Measurements from ENCODE around the gene WNT2B.

Gene WNT2B

GRCh38 chr1:112492076-112492475 is 16.7 kb upstream of the WNT2B start:
- no peak for TF ChIP-seq CTCF (conservative IDR thresholded peaks at IDR 0.05; ENCODE audit: low read depth, low read length)
- DNase-seq (ENCODE audit: low read depth) = no peak
- H3K4me3 ChIP-seq (ENCODE audit: low read depth, low read length) = no peak overlapping the region

GRCh38 chr1:112493351-112493750 is 15.4 kb upstream of the WNT2B start:
- TF ChIP-seq CTCF (conservative IDR thresholded peaks at IDR 0.05; ENCODE audit: low read depth, low read length) = no peak
- no peak overlapping the region for H3K4me3 ChIP-seq (ENCODE audit: low read depth, low read length)
- no peak for DNase-seq (ENCODE audit: low read depth)

DNA sequence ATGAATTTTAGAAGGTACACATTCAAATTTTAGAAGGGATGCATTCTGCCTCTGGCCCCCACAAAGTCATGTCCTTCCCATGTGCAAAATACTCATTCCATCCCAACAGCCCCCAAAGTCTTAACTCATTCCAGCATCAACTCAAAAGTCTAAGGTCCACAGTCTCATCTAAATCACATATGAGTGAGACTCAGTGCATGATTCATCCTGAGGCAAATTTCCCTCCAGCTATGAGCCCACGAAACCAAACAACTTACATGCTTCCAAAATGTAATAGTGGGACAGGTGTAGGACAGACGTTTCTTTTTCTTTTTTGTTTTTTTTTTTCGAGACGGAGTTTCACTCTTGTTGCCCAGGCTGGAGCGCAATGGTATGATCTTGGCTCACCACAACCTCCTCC is 12.5 kb upstream of the WNT2B start:
- no peak overlapping the region for H3K4me3 ChIP-seq (ENCODE audit: low read depth, low read length)
- no peak for TF ChIP-seq CTCF (conservative IDR thresholded peaks at IDR 0.05; ENCODE audit: low read depth, low read length)
- DNase-seq (ENCODE audit: low read depth) = no peak

GRCh38 chr1:112501810-112502641 is 6.7 kb upstream of the WNT2B start:
- H3K4me3 ChIP-seq (ENCODE audit: low read depth, low read length) = peak overlapping the region; percentile 63
- DNase-seq (ENCODE audit: low read depth) = peak; percentile 76
- peak; percentile 90 for TF ChIP-seq CTCF (conservative IDR thresholded peaks at IDR 0.05; ENCODE audit: low read depth, low read length)

- no peak for TF ChIP-seq CTCF (conservative IDR thresholded peaks at IDR 0.05; ENCODE audit: low read depth, low read length)
- H3K4me3 ChIP-seq (ENCODE audit: low read depth, low read length) = no peak overlapping the region
- peak; percentile 56 for DNase-seq (ENCODE audit: low read depth)
These were observed 5.9 kb upstream of the WNT2B start for GRCh38 chr1:112502826-112503225.

GRCh38 chr1:112504001-112504660 is 4.6 kb upstream of the WNT2B start:
- TF ChIP-seq CTCF (conservative IDR thresholded peaks at IDR 0.05; ENCODE audit: low read depth, low read length) = no peak

More at GRCh38 chr1:112504001-112504660, 4.6 kb upstream of the WNT2B start:
- no peak overlapping the region for H3K4me3 ChIP-seq (ENCODE audit: low read depth, low read length)
- no peak for DNase-seq (ENCODE audit: low read depth)

All from choroid plexus epithelial cell (primary cell).